ENCODE measurements around the gene FBXO21. TPM values are rescaled to one million over a fixed set of nuclear protein-coding genes. Genes with fewer than 3 reads are reported as not detected.
A peak's percentile ranks its signal among the peaks of the same experiment; 100 is the strongest.

Gene FBXO21
- total and polyA plus RNA-seq, 2 experiments from 2014 or later: 46.3 to 84.2 TPM

DNA sequence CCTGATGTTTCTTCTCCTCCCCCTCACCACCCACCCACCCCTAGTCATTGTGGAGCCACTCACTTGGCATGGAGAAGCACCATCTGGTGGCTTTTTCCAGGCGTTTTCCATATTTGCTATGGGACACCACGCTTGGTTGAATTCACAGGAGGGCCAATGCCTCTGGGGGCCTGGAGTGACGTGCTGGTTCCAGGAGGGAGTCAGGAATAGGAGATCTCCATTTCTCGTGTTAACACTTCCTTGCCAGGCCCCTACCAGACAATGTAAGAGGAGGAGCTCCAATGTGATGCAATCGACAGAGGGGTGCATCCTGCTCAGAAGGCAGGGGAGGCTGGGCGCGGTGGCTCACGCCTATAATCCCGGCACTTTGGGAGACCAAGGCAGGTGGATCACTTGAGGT, 69.5 kb downstream of the FBXO21 start:
- Mint-ChIP-seq H3K4me3 (no peak overlapping the region), H3K36me3 (ENCODE audit: low read depth) (no peaks in the 10 kb centered on the region)
- TF ChIP-seq ZNF331 (CRISPR knock-in tag; IDR thresholded peaks at IDR 0.05; ENCODE audit: low read depth) (no peak), JUNB (IDR thresholded peaks at IDR 0.05; ENCODE audit: unreplicated experiment) (no peak), STAT1 (IDR thresholded peaks at IDR 0.05; ENCODE audit: unreplicated experiment) (no peak), CREB1 (CRISPR knock-in tag; IDR thresholded peaks at IDR 0.05; ENCODE audit: low read depth) (no peak), ZNF114 (CRISPR knock-in tag; IDR thresholded peaks at IDR 0.05) (no peak), EZH2 (IDR thresholded peaks at IDR 0.05; ENCODE audit: low read depth, unreplicated experiment) (no peak), NANOG (IDR thresholded peaks at IDR 0.05; ENCODE audit: borderline replicate concordance) (no peak)
- TF ChIP-seq, protein P1, sequence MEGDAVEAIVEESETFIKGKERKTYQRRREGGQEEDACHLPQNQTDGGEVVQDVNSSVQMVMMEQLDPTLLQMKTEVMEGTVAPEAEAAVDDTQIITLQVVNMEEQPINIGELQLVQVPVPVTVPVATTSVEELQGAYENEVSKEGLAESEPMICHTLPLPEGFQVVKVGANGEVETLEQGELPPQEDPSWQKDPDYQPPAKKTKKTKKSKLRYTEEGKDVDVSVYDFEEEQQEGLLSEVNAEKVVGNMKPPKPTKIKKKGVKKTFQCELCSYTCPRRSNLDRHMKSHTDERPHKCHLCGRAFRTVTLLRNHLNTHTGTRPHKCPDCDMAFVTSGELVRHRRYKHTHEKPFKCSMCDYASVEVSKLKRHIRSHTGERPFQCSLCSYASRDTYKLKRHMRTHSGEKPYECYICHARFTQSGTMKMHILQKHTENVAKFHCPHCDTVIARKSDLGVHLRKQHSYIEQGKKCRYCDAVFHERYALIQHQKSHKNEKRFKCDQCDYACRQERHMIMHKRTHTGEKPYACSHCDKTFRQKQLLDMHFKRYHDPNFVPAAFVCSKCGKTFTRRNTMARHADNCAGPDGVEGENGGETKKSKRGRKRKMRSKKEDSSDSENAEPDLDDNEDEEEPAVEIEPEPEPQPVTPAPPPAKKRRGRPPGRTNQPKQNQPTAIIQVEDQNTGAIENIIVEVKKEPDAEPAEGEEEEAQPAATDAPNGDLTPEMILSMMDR (conservative IDR thresholded peaks at IDR 0.05; ENCODE audit: low read depth in 2 of 2): no peak
- TF ChIP-seq, protein P2, sequence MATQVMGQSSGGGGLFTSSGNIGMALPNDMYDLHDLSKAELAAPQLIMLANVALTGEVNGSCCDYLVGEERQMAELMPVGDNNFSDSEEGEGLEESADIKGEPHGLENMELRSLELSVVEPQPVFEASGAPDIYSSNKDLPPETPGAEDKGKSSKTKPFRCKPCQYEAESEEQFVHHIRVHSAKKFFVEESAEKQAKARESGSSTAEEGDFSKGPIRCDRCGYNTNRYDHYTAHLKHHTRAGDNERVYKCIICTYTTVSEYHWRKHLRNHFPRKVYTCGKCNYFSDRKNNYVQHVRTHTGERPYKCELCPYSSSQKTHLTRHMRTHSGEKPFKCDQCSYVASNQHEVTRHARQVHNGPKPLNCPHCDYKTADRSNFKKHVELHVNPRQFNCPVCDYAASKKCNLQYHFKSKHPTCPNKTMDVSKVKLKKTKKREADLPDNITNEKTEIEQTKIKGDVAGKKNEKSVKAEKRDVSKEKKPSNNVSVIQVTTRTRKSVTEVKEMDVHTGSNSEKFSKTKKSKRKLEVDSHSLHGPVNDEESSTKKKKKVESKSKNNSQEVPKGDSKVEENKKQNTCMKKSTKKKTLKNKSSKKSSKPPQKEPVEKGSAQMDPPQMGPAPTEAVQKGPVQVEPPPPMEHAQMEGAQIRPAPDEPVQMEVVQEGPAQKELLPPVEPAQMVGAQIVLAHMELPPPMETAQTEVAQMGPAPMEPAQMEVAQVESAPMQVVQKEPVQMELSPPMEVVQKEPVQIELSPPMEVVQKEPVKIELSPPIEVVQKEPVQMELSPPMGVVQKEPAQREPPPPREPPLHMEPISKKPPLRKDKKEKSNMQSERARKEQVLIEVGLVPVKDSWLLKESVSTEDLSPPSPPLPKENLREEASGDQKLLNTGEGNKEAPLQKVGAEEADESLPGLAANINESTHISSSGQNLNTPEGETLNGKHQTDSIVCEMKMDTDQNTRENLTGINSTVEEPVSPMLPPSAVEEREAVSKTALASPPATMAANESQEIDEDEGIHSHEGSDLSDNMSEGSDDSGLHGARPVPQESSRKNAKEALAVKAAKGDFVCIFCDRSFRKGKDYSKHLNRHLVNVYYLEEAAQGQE (IDR thresholded peaks at IDR 0.05; ENCODE audit: unreplicated experiment): no peak

DNA sequence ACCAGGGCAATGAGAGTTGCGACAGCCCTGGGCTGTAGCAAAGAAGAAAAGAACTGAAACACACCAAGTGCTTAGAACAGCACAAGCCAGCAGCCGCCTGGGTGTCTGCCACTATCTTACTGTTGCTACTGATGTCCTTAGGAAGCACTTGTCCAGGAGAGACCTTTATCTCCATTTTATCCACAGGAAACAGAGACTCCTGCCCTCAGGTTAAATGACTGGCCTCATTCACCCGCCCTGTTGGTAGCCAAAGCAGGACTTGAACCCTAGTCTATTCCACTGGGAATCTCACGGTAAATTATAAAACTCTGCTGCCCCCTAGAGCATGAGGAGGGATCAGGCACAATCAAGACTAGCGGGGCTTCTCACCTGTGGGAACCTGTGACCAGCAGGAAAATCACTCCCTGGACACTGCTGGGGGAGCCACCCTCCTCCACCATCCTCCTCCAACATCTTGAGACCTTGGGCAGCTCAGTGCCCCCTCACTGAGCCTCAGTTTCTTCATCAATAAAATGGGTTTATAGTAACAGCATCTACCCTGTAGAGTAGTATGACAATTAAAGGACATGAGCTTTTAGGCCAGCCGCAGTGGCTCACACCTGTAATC, 70.6 kb downstream of the FBXO21 start:
- Histone ChIP-seq H3K79me2 (replicated peaks; ENCODE audit: insufficient read depth) (no peaks in the 10 kb centered on the region), H3F3A (replicated peaks; ENCODE audit: low read depth) (peaks cover 4% of the 10 kb centered on the region; the same call in 1 of the 2 replicates), H3K27ac (ENCODE audit: low read depth) (no peak overlapping the region), H3K4me1 (ENCODE audit: insufficient read depth) (peaks cover 13% of the 10 kb centered on the region; the same call in 1 of the 2 replicates), H2AFZ (peak overlapping the region; percentile 45; the same call in 1 of the 2 replicates), H3K4me2 (no peak overlapping the region), H4K20me1 (replicated peaks; ENCODE audit: insufficient read depth) (no peaks in the 10 kb centered on the region), H3K36me3 (ENCODE audit: insufficient read depth) (no peaks in the 10 kb centered on the region), H3K27me3 (ENCODE audit: insufficient read depth) (no peaks in the 10 kb centered on the region), H3K9me2 (ENCODE audit: insufficient read depth) (no peaks in the 10 kb centered on the region), H3K4me3 (no peak overlapping the region)
- peak; percentile 84 for DNase-seq (ENCODE audit: low spot score)
- Mint-ChIP-seq H3K27me3 (ENCODE audit: insufficient read depth, low read depth, poor library complexity) (peaks cover 2% of the 10 kb centered on the region), H3K4me3 (no peak overlapping the region), H3K27ac (no peak overlapping the region), H3K36me3 (ENCODE audit: low read depth) (no peaks in the 10 kb centered on the region), H3K9me3 (no peaks in the 10 kb centered on the region), H3K4me1 (peaks cover 19% of the 10 kb centered on the region; the same call in 2 of the 3 replicates)
- ATAC-seq: peak; percentile 86
- TF ChIP-seq ZNF331 (CRISPR knock-in tag; IDR thresholded peaks at IDR 0.05; ENCODE audit: low read depth) (no peak), NANOG (IDR thresholded peaks at IDR 0.05; ENCODE audit: borderline replicate concordance) (no peak)
- TF ChIP-seq, protein P1 (conservative IDR thresholded peaks at IDR 0.05; ENCODE audit: low read depth in 2 of 2): peak; percentile 91 to 92
- TF ChIP-seq, protein P2 (IDR thresholded peaks at IDR 0.05; ENCODE audit: unreplicated experiment): no peak

More for the DNA sequence above, 69.5 kb downstream of the FBXO21 start:
- Mint-ChIP-seq H3K27ac (no peak overlapping the region), H3K4me1 (peaks cover 19% of the 10 kb centered on the region; the same call in 2 of the 3 replicates), H3K27me3 (ENCODE audit: insufficient read depth, low read depth, poor library complexity) (no peaks in the 10 kb centered on the region), H3K9me3 (no peaks in the 10 kb centered on the region)
- no peaks in the 10 kb centered on the region for H3K27me3 ChIP-seq (ENCODE audit: insufficient read depth)
- H3K9me2 ChIP-seq (ENCODE audit: insufficient read depth): no peaks in the 10 kb centered on the region
- H3K4me3 ChIP-seq: no peak overlapping the region
- no peak overlapping the region for H3K27ac ChIP-seq (ENCODE audit: low read depth)
- H4K20me1 ChIP-seq (replicated peaks; ENCODE audit: insufficient read depth): no peaks in the 10 kb centered on the region
- H3K4me1 ChIP-seq (ENCODE audit: insufficient read depth): peaks cover 13% of the 10 kb centered on the region; the same call in 1 of the 2 replicates
- no peak overlapping the region for H3K4me2 ChIP-seq
- no peak for DNase-seq (ENCODE audit: low spot score)
- no peak for ATAC-seq
- H3K79me2 ChIP-seq (replicated peaks; ENCODE audit: insufficient read depth): no peaks in the 10 kb centered on the region
- 0 out of 2 replicates have a peak overlapping the region, but pooled peaks have one; percentile 23 for H2AFZ ChIP-seq
- H3F3A ChIP-seq (replicated peaks; ENCODE audit: low read depth): peaks cover 4% of the 10 kb centered on the region; the same call in 1 of the 2 replicates
- H3K36me3 ChIP-seq (ENCODE audit: insufficient read depth): no peaks in the 10 kb centered on the region
